Activated T-cell treated with anti-CD3 and anti-CD28 coated beads, Interleukin-2, amount 50 U/mL, for 4 hours (primary cell): Measurements from ENCODE around the gene PPM1A. TPM values are rescaled to one million over a fixed set of nuclear protein-coding genes. Genes with fewer than 3 reads are reported as not detected.
"Not testable (repeated sequence)": the region's sequence is repeated elsewhere in the genome, so short reads cannot be mapped to it uniquely, and the experiment has no call there.

ENCODE experiments used
- ATAC-seq, 2 donors: fragments of 200-7000 bp; cut with Tn5 transposase; one replicate each; pipeline ENCODE4 v1.10.0; 2021
- DNase-seq: peaks from one replicate; pipeline ENCODE4 v3.0.0-alpha.2; 2020
- H3K27me3 Mint-ChIP-seq: one replicate; pipeline ENCODE4 v1.8.0; 2021; ENCODE audit warnings: low read depth, mixed read lengths
- H3K36me3 Mint-ChIP-seq: one replicate; pipeline ENCODE4 v1.8.0; 2022; ENCODE audit warnings: mixed read lengths; ENCODE audit not compliant: insufficient read depth
- H3K4me1 Mint-ChIP-seq: one replicate; pipeline ENCODE4 v1.8.0; 2021; ENCODE audit warnings: low read depth, mixed read lengths
- H3K4me3 Mint-ChIP-seq: one replicate; pipeline ENCODE4 v1.8.0; 2021; ENCODE audit warnings: mild to moderate bottlenecking, moderate library complexity, mixed read lengths
- H3K9me3 Mint-ChIP-seq: one replicate; pipeline ENCODE4 v1.8.0; 2021; ENCODE audit warnings: mixed read lengths
- total RNA-seq, 3 donors: library from RNA; stranded (reverse); gene quantifications; one replicate each; pipeline ENCODE4 v1.2.1, GENCODE V29; 2021

Gene PPM1A
- total RNA-seq, 3 donors from 2014 or later, result 39.3 to 40.4 (median 40.0) TPM

DNA sequence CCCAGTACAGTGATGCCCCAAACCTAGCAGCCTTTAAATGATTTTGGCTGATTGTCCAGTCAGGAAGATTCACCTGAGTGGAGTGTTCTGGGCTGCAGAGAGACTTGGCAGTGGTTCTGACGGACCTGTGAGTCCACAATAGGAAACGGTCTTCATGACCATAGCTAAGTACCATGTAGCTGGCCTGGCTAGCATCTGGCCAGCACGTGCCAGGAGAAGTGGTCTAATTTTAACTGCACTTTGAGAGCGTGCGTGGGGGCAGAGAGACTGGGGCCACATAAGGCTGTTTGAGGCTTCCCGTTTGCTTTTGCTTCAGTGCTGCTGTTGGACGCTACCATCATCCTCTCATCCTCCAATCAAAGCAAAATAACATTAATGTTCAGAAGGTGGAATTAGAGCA, 54.7 kb downstream of the PPM1A start:
- DNase-seq (no peak), ATAC-seq (no peak)
- no peak overlapping the region for H3K4me3 Mint-ChIP-seq

DNA sequence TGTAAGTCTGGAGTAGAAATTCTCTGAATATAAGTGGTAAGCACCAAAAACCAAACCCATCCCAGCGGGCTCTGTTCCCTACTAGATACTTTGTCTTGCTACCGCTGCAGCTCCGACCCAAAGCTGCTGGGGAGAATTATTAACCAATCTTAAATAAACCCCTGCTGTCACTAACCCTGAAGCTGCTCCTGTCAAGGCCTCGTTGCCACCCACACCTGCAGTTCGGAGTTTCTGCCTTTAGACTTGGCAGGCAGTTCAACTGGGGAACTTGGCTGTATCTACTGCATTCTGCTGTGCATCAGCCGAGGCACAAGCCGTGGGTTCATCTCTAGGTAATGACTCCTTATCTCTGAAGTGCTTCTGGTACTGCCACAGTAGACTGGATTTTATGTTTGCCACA, 55.5 kb downstream of the PPM1A start:
- no peak for DNase-seq
- ATAC-seq, result no peak
- peaks cover 4% of the 10 kb centered on the region for H3K9me3 Mint-ChIP-seq
- H3K4me3 Mint-ChIP-seq, result no peak overlapping the region
- no peaks in the 10 kb centered on the region for H3K4me1 Mint-ChIP-seq
- H3K27me3 Mint-ChIP-seq, result no peaks in the 10 kb centered on the region
- peaks cover 2% of the 10 kb centered on the region for H3K36me3 Mint-ChIP-seq

More for the DNA sequence above, 54.7 kb downstream of the PPM1A start:
- H3K27me3 Mint-ChIP-seq, result no peaks in the 10 kb centered on the region
- peaks cover 4% of the 10 kb centered on the region for H3K9me3 Mint-ChIP-seq
- peaks cover 2% of the 10 kb centered on the region for H3K36me3 Mint-ChIP-seq
- no peaks in the 10 kb centered on the region for H3K4me1 Mint-ChIP-seq

DNA sequence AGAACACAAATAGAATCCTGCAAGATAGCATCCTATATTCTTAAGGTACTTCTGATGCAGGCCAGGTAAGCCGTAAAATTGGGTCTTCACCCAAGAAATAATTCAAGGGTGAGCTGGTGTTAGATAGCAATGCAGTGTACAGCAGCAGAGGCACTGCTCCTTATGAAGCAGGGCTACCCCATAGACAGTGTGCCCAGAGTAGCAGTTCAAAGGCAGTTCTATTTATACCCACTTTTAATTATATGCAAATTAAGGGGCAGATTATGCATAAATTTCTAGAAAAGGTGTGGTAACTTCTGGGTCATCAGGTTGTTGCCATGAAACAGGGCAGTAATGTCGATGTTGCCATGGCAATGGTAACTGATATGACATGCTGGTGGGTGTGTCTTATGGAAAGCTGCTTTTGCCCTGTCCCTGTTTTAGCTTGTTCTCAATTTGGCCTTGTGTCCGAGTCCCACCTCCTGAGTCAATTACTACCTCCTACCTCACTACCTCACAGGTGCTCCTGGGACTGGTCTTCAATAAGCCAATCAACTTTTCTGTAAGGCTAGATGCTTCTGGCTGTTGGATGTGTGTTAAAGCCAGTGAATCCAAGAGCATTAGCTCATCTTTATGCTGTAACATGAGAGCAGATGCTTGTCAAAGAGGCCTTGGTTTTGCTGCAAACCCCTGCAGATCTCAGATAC, 61.0 kb downstream of the PPM1A start:
- Mint-ChIP-seq H3K36me3 (peaks cover 3% of the 10 kb centered on the region), H3K4me3 (no peak overlapping the region), H3K9me3 (peaks cover 4% of the 10 kb centered on the region), H3K4me1 (no peaks in the 10 kb centered on the region), H3K27me3 (peaks cover 14% of the 10 kb centered on the region)
- ATAC-seq (no peak), DNase-seq (no peak)

DNA sequence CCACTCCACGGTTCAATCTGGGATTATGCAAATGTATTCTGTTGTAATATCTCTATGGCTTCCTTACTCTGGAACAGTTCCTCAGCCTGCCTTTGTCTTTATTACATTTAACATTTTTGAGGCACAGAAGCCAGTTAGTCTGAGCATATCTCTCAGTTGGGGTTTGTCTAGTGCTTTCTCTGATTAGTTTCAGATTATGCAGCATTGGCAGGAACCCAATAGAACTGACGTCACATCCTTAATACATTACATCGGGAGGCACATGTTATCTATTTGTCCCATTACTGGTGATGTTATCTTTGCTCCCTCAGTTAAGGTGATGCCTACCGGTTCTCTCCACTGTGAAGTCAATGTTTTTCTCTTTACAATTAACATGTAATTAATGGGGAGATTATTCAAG, 62.4 kb downstream of the PPM1A start:
- no peak for DNase-seq
- Mint-ChIP-seq H3K27me3 (peaks cover 15% of the 10 kb centered on the region), H3K36me3 (peaks cover 3% of the 10 kb centered on the region), H3K9me3 (no peaks in the 10 kb centered on the region), H3K4me3 (no peak overlapping the region), H3K4me1 (no peaks in the 10 kb centered on the region)
- ATAC-seq, result no peak

DNA sequence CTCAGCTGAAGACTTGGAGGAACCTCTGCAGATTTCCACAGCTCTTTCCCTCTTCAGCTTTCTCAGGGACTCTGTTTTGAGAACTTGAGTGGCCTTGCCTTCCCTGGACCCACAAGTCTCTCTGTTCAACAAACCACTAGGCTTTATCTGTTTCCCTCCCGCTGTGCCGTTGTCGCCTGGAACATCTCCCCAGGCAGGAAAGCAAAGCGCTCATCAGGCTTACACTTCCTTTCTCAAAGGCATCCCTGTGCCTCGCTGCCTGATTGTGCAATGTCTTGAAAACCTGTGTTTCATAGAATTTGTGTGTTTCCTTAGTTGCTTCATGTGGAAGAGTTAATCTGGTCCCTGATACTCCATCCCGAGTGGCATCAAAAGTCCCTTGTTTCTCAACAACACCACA, 64.1 kb downstream of the PPM1A start:
- DNase-seq, result no peak
- no peak overlapping the region for H3K4me3 Mint-ChIP-seq
- ATAC-seq, result no peak
- no peaks in the 10 kb centered on the region for H3K4me1 Mint-ChIP-seq
- H3K9me3 Mint-ChIP-seq, result no peaks in the 10 kb centered on the region
- peaks cover 19% of the 10 kb centered on the region for H3K27me3 Mint-ChIP-seq
- H3K36me3 Mint-ChIP-seq, result peaks cover 3% of the 10 kb centered on the region

DNA sequence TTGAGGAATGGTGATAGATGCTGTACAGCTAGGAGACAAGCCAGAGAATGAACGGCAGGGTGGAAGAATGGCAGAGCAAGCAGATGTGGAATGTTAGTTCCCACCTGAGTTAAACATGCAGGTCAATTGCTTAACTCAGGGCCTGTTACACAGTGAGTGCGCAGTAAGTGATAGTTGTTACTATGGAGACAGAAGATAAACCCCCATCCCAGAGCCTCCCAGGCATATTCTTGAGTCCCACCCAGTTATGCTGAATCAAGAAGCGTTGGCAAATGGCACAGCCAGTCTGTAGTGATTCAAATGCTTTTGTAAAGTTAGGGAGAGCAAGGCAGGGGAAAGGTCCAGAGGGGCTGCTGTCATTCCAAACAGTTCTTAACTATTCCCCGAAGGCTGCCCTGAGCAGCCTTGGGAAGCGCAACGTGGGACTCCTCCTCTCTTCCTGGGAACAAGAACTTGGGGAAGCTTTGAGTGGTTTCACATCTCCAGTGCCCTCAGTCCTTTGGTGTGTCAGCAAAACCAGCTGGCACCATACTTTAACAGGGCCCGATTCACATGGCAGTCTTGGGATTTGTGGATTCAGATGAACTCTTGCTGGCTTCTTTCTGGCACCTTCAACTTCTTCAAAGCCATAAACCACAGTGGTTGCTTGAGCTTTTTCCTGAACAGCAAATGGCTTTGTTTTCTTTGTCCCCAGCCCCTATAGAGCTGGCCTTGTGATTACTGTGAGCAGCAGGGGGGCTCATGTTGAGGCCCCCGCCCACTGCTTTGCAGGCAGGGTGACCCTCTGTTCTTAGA, 66.4 kb downstream of the PPM1A start:
- no peak overlapping the region for H3K4me3 Mint-ChIP-seq
- H3K36me3 Mint-ChIP-seq, result peaks cover 3% of the 10 kb centered on the region
- H3K27me3 Mint-ChIP-seq, result peaks cover 19% of the 10 kb centered on the region
- DNase-seq (no peak), ATAC-seq (no peak)
- no peaks in the 10 kb centered on the region for H3K4me1 Mint-ChIP-seq
- H3K9me3 Mint-ChIP-seq, result no peaks in the 10 kb centered on the region

DNA sequence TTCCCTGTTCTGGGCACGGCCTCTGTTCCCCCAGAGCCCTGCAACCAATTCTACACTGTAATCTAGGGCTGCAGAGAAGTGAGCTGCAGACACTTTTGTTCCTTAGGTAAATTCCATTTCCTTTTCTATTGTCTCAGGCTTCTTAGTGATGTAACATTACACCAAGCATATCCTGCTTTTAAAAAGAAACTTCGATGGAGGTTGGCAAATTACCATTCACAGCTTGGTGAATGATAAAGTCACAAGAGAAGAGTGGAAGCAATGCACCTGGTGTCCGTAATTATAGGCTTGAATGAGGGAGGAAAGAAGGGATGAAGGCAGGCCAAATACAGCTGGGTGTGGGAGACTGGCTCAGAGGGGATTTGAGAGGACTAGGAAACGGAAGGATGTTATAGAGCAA, 68.6 kb downstream of the PPM1A start:
- Mint-ChIP-seq H3K36me3 (no peaks in the 10 kb centered on the region), H3K4me3 (no peak overlapping the region), H3K27me3 (peaks cover 13% of the 10 kb centered on the region), H3K4me1 (no peaks in the 10 kb centered on the region), H3K9me3 (no peaks in the 10 kb centered on the region)
- ATAC-seq, result no peak
- DNase-seq, result no peak

DNA sequence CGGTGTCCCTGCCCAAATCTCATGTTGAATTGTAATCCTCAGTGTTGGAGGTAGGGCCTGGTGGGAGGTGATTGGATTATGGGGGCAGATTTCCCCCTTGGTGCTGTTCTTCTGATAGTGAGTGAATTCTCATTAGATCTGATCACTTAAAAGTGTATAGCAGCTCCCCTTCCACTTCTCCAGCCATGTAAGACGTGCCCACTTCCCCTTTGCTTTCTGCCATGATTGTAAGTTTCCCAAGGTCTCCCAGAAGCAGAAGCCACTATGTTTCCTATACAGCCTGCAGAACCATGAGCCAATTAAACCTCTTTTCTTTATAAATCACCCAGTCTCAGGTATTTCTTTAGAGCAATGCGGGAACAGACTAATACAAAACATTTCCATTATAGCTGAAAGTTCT, 71.8 kb downstream of the PPM1A start:
- not testable (repeated sequence) for H3K9me3 Mint-ChIP-seq

DNA sequence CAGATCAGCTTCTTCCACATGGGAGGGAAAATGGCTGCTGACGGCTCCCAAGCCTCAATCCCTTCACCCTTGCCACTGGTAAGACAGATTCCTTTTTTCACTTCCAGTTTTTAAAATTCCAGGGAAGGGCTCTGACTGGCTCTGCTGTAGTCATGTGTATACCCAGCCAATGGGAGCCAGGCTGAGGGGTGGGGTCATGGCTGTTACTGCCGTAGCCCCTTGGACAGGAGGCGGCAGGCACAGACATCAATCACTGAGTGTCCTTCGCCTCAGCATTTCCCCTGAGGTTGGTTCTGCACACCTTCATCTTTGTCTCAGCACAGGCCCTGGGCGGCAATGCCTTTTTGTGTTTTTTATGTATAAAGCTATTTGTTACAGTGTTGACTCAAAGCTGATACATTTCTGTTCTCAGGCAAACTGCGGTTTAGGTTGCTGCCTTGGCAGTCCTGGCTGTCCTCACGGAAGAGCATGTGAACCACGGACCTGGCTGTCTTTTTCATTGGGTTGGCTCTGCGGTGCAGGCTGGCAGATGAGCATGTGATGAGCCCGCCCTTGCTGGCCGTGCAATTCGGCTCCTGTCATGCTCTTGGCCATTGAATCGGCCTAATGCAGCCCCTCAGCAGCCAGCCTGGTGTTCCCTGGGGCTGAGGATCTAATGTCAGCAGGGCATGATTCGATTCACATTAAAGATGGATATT, 74.3 kb downstream of the PPM1A start:
- no peaks in the 10 kb centered on the region for H3K36me3 Mint-ChIP-seq
- no peak for ATAC-seq
- no peak for DNase-seq
- H3K4me3 Mint-ChIP-seq, result no peak overlapping the region
- no peaks in the 10 kb centered on the region for H3K9me3 Mint-ChIP-seq
- peaks cover 4% of the 10 kb centered on the region for H3K4me1 Mint-ChIP-seq
- H3K27me3 Mint-ChIP-seq, result peaks cover 16% of the 10 kb centered on the region

More for the DNA sequence above, 71.8 kb downstream of the PPM1A start:
- not testable (repeated sequence) for H3K4me1 Mint-ChIP-seq, ATAC-seq, DNase-seq, H3K4me3 Mint-ChIP-seq, H3K36me3 Mint-ChIP-seq
- peaks cover 12% of the 10 kb centered on the region for H3K27me3 Mint-ChIP-seq

DNA sequence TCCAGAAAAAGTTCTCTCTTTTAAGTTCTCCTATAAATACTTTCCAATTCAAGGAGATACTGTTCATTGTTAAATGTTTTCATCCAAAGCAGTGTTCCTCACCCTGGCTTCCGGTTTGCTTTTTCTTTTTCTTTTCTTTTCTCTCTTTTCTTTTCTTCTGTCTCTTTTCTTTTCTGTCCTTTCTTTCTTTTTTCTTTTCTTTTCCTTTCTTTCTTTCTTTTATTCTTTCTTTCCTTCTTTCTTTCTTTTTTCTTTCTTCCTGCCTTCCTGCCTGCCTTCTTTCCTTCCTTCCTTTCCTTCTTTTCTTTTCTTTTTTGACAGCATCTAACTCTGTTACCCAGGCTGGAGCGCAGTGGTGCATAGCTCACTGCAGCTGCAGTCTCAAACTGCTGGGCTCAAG, 75.8 kb downstream of the PPM1A start:
- peaks cover 20% of the 10 kb centered on the region for H3K27me3 Mint-ChIP-seq
- H3K4me1 Mint-ChIP-seq, result peaks cover 4% of the 10 kb centered on the region
- H3K9me3 Mint-ChIP-seq, result no peaks in the 10 kb centered on the region
- ATAC-seq (no peak), DNase-seq (no peak)
- no peaks in the 10 kb centered on the region for H3K36me3 Mint-ChIP-seq
- H3K4me3 Mint-ChIP-seq, result no peak overlapping the region

DNA sequence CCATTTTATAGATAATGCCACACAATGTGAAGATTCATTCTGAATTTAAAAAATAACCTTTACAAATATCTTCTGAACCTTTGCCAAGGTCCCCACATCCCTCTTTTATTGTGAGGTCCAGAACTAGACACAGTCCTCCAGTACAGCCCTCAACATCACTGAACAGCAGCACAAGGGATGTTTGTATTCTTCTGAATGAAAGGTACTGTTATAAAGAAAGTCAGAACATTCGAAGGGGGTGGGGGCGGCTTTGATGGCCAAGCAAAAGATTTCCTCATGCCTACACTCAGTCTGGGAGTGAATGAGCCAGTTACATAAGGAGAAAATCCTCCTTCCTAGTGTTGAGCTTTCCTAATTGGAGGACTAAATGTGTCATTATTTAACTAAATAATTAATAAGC, 77.3 kb downstream of the PPM1A start:
- no peak overlapping the region for H3K4me3 Mint-ChIP-seq
- H3K4me1 Mint-ChIP-seq, result peaks cover 9% of the 10 kb centered on the region
- no peaks in the 10 kb centered on the region for H3K9me3 Mint-ChIP-seq
- DNase-seq (no peak), ATAC-seq (no peak)
- no peaks in the 10 kb centered on the region for H3K36me3 Mint-ChIP-seq
- peaks cover 20% of the 10 kb centered on the region for H3K27me3 Mint-ChIP-seq

DNA sequence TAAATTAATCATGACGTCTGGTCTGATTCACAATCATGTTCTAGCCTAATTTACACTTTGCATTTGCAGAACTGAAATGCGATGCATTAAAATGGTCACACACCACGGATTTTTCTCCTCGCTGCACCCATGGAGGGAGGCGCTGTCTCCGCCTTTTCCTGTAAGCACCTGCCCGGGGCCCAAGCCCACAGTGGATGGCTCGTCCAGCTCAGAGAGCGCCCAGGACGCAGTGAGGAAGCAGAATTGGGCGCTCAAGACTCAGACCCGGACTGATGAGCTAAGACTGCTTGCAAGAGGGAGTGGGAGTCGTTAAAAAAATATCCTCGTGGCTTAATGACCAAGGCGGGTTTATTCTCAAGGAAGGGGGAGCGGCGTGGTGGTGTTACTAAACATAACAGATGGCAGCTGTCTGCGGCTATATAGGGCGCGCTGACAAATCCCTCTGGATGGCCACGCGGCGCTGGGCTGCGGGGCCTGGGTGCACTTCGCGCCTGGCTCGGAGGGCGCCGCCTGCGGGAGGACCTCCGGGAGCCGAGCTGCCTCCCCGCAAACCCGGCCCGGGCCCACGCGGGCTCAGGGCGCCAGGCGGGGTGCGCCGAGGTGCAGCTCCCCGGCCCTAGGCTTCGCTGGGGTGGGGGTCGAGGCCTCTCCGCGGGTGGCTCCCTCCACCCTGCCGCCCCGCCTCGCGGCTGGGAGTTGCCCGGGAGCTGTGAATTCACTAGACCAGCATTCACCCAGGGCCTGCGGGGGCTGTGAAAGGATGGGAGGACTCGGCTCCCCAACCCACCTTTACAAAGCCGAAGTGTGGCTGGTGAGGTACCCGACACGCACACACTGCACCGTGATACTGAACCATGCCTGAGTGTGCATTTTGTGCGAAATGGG, 78.7 kb downstream of the PPM1A start:
- Mint-ChIP-seq H3K36me3 (no peaks in the 10 kb centered on the region), H3K4me1 (peaks cover 23% of the 10 kb centered on the region), H3K27me3 (peaks cover 21% of the 10 kb centered on the region), H3K4me3 (peak overlapping the region; percentile 88), H3K9me3 (no peaks in the 10 kb centered on the region)
- ATAC-seq (peak; percentile 36 to 44), DNase-seq (peak; percentile 15)

DNA sequence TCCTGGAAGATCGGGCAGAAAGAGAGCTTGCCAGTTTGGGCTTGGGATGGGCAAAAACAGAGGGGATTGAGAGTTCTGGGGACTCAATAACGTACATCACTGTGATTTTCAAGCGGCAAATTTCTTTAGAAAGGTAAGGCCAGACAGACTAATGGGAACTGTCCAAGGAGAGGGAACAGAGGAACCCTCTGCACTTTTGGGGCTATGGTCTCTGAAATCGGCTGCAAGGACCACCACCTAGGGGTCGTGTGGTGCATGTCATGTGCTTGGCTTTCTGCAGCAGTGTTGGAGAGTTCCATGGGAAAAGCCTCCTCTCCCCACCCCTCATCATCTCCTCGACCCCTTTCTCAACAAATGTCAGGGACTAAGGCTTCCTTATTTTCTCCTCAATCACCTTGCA, 79.6 kb downstream of the PPM1A start:
- no peaks in the 10 kb centered on the region for H3K36me3 Mint-ChIP-seq
- DNase-seq, result no peak
- H3K4me1 Mint-ChIP-seq, result peaks cover 28% of the 10 kb centered on the region
- no peaks in the 10 kb centered on the region for H3K9me3 Mint-ChIP-seq
- no peak for ATAC-seq
- peak overlapping the region; percentile 30 for H3K4me3 Mint-ChIP-seq
- H3K27me3 Mint-ChIP-seq, result peaks cover 30% of the 10 kb centered on the region

DNA sequence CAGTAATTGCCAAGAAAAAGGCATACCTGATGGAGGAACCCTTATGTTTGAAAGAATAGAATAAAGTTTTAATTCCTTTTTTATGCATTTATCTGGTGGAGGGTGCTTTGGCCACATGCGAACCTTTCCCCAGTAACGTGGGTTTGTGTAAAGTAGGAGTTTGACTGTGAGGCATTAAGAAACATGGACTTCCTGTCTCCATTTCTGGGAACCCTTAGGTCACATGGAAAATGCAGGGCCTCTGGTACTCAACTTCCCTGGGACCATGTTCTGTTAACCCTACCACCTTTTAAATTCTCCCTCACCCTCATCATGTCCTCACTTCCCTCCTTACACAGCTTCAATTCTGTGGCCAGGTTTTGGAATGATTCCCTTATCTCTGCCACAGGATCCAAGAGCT, 80.3 kb downstream of the PPM1A start:
- ATAC-seq, result no peak
- Mint-ChIP-seq H3K9me3 (no peaks in the 10 kb centered on the region), H3K36me3 (no peaks in the 10 kb centered on the region), H3K4me1 (peaks cover 28% of the 10 kb centered on the region), H3K4me3 (no peak overlapping the region), H3K27me3 (peaks cover 37% of the 10 kb centered on the region)
- DNase-seq, result no peak
